DOHH2 (cell line): ENCODE data around the gene FANCC.

Experiments used
- H3F3A ChIP-seq: fragments of 200-600 bp; sonication (generic), shearing (Covaris generic); 2 replicates; pipeline ENCODE4 v1.6.0; 2016; ENCODE audit warnings: antibody characterized with exemption, mild to moderate bottlenecking; ENCODE audit not compliant: control insufficient read depth, insufficient read depth
- H3K27ac ChIP-seq: fragments of 200-600 bp; sonication (generic); 2 replicates; pipeline ENCODE4 v1.5.1; 2014; ENCODE audit warnings: low read depth, mild to moderate bottlenecking, low read length, moderate library complexity
- H3K27me3 ChIP-seq: fragments of 200-600 bp; sonication (generic); 2 replicates; pipeline ENCODE4 v1.6.1; 2014; ENCODE audit warnings: mild to moderate bottlenecking, low read length, mixed read lengths; ENCODE audit not compliant: control insufficient read depth
- H3K36me3 ChIP-seq: fragments of 200-600 bp; sonication (generic); 2 replicates; pipeline ENCODE4 v1.6.1; 2014; ENCODE audit warnings: mild to moderate bottlenecking, low read length, moderate library complexity, mixed read lengths; ENCODE audit not compliant: control insufficient read depth
- H3K4me1 ChIP-seq: fragments of 200-600 bp; sonication (generic); 2 replicates; pipeline ENCODE4 v1.6.1; 2014; ENCODE audit warnings: mild to moderate bottlenecking, low read length, mixed read lengths; ENCODE audit not compliant: control insufficient read depth
- H3K4me2 ChIP-seq: fragments of 200-600 bp; sonication (generic); 2 replicates; pipeline ENCODE4 v1.6.0; 2014; ENCODE audit warnings: mild to moderate bottlenecking, low read length, moderate library complexity
- H3K4me3 ChIP-seq: fragments of 200-600 bp; sonication (generic); 2 replicates; pipeline ENCODE4 v1.5.1; 2014; ENCODE audit warnings: mild to moderate bottlenecking, low read length, mixed read lengths
- H3K79me2 ChIP-seq: fragments of 200-600 bp; sonication (generic); 2 replicates; pipeline ENCODE4 v1.6.1; 2014; ENCODE audit warnings: mild to moderate bottlenecking, low read length, mixed read lengths; ENCODE audit not compliant: control insufficient read depth
- H3K9me2 ChIP-seq: fragments of 200-600 bp; sonication (generic); replicated peaks from 2 replicates; pipeline ENCODE4 v1.6.1; 2014; ENCODE audit warnings: mild to moderate bottlenecking, low read length, mixed read lengths; ENCODE audit not compliant: control insufficient read depth
- H3K9me3 ChIP-seq: fragments of 200-600 bp; sonication (generic); 2 replicates; pipeline ENCODE4 v1.6.1; 2014; ENCODE audit warnings: antibody characterized with exemption, low read length, mixed read lengths; ENCODE audit not compliant: control insufficient read depth, insufficient read depth
- H4K20me1 ChIP-seq: fragments of 200-600 bp; sonication (generic); 2 replicates; pipeline ENCODE4 v1.6.0; 2014; ENCODE audit warnings: low read depth, mild to moderate bottlenecking, antibody characterized with exemption, low read length, moderate library complexity; ENCODE audit not compliant: control insufficient read depth, insufficient read depth
- CTCF ChIP-seq: fragments of 200-600 bp; sonication (generic); IDR thresholded peaks from one replicate; pipeline ENCODE4 v1.5.1; 2014; ENCODE audit warnings: antibody characterized with exemption, mild to moderate bottlenecking, low read depth, low read length; ENCODE audit not compliant: poor library complexity, severe bottlenecking
- EZH2phosphoT487 ChIP-seq: fragments of 200-600 bp; sonication (generic); IDR thresholded peaks from 2 replicates; pipeline ENCODE4 v1.6.1; 2017; ENCODE audit warnings: borderline replicate concordance, mild to moderate bottlenecking, antibody characterized with exemption, low read length, moderate library complexity, mixed read lengths

FANCC gene

GRCh38 chr9:95078511-95078910 lies 239.0 kb downstream of the FANCC start:
- H3K9me3 ChIP-seq: no peaks in the 10 kb centered on the region
- no peaks in the 10 kb centered on the region for H3K9me2 ChIP-seq
- H3K4me1 ChIP-seq: no peaks in the 10 kb centered on the region
- no peak overlapping the region for H3K4me3 ChIP-seq
- H3K36me3 ChIP-seq: no peaks in the 10 kb centered on the region
- no peak overlapping the region for H3K4me2 ChIP-seq
- H4K20me1 ChIP-seq: no peaks in the 10 kb centered on the region
- no peaks in the 10 kb centered on the region for H3K79me2 ChIP-seq
- TF ChIP-seq CTCF: no peak
- TF ChIP-seq EZH2phosphoT487: no peak
- no peaks in the 10 kb centered on the region for H3K27me3 ChIP-seq
- H3K27ac ChIP-seq: no peak overlapping the region
- H3F3A ChIP-seq: no peaks in the 10 kb centered on the region

- Histone ChIP-seq H3K9me3 (no peaks in the 10 kb centered on the region), H3F3A (no peaks in the 10 kb centered on the region), H3K9me2 (no peaks in the 10 kb centered on the region), H3K4me3 (no peak overlapping the region), H3K36me3 (no peaks in the 10 kb centered on the region), H3K27ac (no peak overlapping the region), H3K4me1 (no peaks in the 10 kb centered on the region), H3K27me3 (no peaks in the 10 kb centered on the region), H3K4me2 (no peak overlapping the region), H3K79me2 (no peaks in the 10 kb centered on the region), H4K20me1 (no peaks in the 10 kb centered on the region)
- TF ChIP-seq EZH2phosphoT487 (no peak), CTCF (no peak)
These were observed 239.6 kb downstream of the FANCC start for GRCh38 chr9:95077766-95078370.

GRCh38 chr9:95077053-95077765 lies 240.3 kb downstream of the FANCC start:
- H4K20me1 ChIP-seq: no peaks in the 10 kb centered on the region

More at GRCh38 chr9:95077053-95077765, 240.3 kb downstream of the FANCC start:
- Histone ChIP-seq H3K4me3 (no peak overlapping the region), H3K79me2 (no peaks in the 10 kb centered on the region), H3K27me3 (no peaks in the 10 kb centered on the region), H3K27ac (no peak overlapping the region), H3K36me3 (no peaks in the 10 kb centered on the region), H3K9me2 (no peaks in the 10 kb centered on the region), H3K4me2 (no peak overlapping the region), H3K4me1 (no peaks in the 10 kb centered on the region), H3F3A (no peaks in the 10 kb centered on the region), H3K9me3 (no peaks in the 10 kb centered on the region)
- no peak for TF ChIP-seq EZH2phosphoT487
- no peak for TF ChIP-seq CTCF
